Activated CD4-positive, alpha-beta T cell treated with anti-CD3 and anti-CD28 coated beads, Interleukin-2, amount 50 U/mL, for 16 hours (primary cell): ENCODE measurements around the gene PTBP1.
"Not testable (repeated sequence)": the region's sequence is repeated elsewhere in the genome, so short reads cannot be mapped to it uniquely, and the experiment has no call there.

Source experiments
- DNase-seq: peaks from one replicate; pipeline ENCODE4 v3.0.0-alpha.2; 2020

The PTBP1 gene

GRCh38 chr19:834216-834615 is 37.0 kb downstream of the PTBP1 start:
- DNase-seq, result no peak

DNA sequence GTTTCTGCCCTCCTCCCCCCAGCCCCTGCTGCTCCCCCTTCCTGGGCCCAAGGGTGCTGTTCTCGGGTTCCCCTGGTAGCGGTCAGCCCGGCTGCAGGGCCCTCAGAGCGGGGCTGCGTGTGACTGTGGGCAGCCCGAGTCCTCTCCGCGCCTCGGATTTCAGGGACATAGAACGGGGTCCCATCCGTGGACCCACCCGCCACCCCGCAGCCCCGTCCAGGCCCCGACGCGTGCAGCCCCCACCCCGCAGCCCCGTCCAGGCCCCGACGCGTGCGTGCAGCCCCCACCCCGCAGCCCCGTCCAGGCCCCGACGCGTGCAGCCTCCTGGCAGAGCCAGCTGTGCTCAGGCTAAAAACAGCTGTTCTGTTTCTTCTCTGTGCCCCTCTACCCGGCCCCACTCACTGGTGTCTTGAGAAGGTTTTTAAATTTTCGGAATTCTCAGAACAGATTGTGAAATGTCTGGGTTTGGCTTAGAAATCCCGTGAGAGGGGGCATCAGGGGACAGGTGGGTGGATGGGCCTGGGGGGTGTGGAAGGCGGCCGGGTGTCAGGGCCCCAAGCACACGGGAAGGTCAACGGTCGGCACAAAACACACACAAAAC is 38.1 kb downstream of the PTBP1 start:
- no peak for DNase-seq

DNA sequence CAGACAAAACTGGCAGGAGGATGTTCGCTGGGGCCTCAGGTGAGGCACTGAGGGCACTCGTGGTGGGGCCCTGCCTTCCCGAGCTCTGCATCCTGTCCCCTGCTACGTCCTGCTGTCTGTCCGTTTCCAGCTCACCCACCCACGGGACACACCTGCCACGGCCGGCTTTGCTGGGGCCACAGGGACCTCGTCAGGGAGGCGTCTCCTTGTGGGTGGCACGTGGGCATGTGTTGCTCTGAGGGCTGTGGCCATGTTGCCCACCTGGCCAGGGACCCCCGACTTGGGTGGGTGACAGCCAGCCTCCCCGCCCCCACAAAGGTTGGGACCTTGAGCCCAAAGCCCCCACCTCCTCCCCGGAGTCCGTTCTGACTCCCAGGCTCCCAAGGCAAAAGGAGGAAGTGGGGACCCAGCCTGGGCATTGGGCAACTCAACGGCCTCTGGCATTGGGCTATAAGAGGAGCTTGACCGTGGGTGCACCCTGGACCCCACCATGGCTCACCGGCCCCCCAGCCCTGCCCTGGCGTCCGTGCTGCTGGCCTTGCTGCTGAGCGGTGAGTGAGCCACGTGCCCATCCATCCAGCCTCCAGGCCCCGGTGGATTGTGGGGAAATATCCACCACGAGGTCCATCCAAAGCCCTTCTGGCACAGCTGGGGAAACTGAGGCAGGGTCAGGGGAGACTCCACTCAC is 43.4 kb downstream of the PTBP1 start, which contains the start of gene PRTN3:
Gene PRTN3 (plus strand): TSS at position 481 of the 688 bp plus-strand sequence. CDS start 10 bp downstream, at position 491.
- no peak for DNase-seq

DNA sequence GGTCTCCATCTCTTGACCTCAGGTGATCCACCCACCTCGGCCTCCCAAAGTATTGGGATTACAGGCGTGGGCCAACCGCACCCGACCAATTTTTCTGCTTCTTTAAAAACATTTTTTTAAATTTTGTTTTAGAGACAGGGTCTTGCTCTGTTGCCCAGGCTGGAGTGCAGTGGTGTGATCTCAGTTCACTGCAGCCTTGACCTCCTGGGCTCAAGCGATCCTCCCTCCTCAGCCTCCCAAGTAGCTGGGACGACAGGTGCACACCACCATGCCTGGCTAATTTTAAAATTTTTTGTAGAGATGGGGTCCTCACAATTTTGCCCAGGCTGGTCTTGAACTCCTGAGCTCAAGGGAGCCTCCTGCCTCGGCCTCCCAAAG is 45.5 kb downstream of the PTBP1 start:
- not testable (repeated sequence) for DNase-seq

DNA sequence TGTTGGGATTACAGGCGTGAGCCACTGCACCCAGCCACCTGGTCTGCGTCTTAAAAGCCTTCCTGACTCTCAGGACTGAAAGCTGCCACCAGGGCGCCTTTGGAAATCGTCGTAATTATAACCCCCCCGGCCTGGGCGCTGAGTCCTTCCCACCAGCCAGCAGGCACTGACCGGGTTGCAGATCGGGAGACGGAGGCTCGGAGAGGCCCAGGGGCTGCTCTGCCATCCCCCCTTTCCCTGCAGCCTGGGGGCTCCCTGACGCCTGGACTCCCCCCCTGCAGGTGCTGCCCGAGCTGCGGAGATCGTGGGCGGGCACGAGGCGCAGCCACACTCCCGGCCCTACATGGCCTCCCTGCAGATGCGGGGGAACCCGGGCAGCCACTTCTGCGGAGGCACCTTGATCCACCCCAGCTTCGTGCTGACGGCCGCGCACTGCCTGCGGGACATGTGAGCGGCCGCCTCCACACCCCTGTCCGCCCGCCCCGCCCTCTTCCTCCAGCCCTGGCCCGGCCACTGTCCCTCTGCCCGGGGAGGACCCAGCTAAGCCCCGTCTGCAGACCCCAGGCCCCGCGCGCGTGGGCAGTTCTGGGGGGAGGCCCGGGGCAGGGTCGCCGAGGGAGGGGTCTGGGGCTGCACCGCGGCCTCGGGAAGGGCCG is 46.1 kb downstream of the PTBP1 start:
- DNase-seq, result no peak

DNA sequence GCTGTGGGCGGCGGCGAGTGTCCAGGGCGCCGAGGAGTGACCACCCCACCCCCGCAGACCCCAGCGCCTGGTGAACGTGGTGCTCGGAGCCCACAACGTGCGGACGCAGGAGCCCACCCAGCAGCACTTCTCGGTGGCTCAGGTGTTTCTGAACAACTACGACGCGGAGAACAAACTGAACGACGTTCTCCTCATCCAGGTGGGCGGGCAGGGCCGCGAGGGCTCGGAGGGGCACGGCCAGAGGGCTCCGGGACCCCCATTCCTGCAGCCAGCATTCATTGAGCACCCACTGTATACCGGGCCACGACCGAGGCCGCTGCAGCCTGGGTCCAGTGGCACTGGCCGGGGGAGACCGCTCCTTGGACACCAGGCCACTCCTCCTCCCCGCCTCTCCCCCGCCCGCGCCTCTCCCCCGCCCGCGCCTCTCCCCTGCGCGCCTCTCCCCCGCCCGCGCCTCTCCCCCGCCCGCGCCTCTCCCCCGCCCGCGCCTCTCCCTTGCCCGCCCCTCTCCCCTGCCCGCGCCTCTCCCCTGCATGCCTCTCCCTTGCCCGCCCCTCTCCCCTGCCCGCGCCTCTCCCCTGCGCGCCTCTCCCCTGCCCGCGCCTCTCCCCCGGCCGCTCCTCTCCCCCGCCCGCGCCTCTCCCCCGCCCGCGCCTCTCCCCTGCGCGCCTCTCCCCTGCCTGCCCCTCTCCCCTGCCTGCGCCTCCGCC is 46.7 kb downstream of the PTBP1 start:
- DNase-seq, result no peak

- no peak for DNase-seq
Measured at GRCh38 chr19:844546-844971, 47.3 kb downstream of the PTBP1 start.

- DNase-seq, result no peak
Measured at GRCh38 chr19:845707-846521, 48.7 kb downstream of the PTBP1 start.

GRCh38 chr19:848386-848921 is 51.2 kb downstream of the PTBP1 start:
- DNase-seq, result no peak

DNA sequence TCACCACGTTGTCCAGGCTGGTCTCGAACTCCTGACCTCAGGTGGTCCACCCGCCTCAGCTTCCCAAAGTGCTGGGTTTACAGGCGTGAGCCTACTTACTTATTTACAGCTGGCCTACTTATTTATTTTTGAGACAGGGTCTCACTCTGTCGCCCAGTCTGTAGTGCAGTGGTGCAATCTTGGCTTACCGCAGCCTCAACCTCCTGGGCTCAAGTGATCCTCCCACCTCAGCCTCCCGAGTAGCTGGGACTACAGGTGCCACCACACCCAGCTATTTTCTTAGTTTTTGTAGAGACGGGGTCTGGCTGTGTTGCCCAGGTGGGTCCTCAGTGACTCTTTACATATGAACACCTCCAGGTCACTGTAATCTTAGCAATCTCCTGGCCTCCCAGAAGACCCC is 51.9 kb downstream of the PTBP1 start:
- DNase-seq, result not testable (repeated sequence)

DNA sequence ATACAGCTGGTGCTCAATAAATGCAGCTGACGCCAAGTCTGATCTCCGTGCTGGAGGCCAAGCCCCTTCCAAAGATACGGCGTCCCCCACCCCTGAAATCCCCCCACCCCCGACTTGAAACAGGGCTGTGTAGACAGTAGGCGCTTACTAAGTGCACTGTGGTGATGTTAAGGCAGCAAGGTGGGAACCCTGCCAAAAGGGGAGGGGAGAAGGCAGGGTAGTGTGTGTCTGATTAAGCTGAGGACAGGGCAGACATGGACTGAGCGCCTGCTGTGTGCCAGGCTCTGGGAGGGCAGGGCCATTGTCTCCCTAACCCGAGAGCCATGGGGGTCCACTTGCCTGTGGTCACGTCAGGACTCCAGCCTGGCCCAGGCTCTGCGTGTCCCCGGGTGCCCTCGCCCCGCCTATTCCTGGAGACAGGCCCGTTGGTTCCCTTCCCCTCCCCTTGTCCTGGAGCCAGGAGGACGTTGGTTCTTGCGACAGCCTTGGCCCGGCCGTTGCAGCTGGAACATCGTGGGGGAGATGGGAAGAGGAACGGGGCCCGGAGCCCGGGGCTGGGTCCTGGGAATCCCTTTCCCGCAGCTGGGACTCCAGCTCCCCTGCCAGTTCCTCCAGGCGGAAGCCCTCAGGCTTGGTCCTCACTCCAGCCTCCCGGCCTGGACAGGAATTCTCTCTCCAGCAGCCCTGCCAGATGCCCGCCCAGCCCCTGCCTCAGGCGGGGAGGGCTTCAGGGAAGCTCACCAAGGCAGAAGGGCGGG is 53.1 kb downstream of the PTBP1 start:
- no peak for DNase-seq

GRCh38 chr19:850979-851335 is 53.7 kb downstream of the PTBP1 start:
- no peak for DNase-seq

DNA sequence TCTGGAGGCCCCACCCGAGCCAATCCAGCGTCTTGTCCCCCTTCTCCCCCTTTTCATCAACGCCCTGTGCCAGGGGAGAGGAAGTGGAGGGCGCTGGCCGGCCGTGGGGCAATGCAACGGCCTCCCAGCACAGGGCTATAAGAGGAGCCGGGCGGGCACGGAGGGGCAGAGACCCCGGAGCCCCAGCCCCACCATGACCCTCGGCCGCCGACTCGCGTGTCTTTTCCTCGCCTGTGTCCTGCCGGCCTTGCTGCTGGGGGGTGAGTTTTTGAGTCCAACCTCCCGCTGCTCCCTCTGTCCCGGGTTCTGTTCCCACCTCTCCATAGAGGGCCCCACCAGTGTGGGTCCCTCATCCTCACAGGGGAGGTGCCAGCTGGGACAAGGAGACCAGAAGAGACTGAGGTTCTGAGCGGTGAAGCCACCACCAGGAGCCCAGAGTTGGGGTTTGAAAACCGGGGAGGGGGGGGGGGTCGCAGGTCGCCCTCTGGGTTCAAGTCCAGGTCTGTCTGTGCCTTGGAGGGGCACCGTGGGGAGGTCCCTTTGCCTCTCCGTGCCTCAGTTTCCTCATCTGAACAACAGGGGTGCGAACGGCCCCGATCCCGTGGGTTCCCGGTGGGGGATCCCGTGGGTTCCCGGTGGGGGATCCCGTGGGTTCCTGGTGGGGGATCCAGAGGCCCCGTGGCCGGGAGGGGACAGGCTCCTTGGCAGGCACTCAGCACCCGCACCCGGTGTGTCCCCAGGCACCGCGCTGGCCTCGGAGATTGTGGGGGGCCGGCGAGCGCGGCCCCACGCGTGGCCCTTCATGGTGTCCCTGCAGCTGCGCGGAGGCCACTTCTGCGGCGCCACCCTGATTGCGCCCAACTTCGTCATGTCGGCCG is 55.1 kb downstream of the PTBP1 start, which contains the start of gene ELANE:
Gene ELANE (plus strand): TSS at position 168 of the 878 bp plus-strand sequence. CDS start 26 bp downstream, at position 194.
- no peak for DNase-seq

GRCh38 chr19:853014-853585 is 55.8 kb downstream of the PTBP1 start:
- no peak for DNase-seq

DNA sequence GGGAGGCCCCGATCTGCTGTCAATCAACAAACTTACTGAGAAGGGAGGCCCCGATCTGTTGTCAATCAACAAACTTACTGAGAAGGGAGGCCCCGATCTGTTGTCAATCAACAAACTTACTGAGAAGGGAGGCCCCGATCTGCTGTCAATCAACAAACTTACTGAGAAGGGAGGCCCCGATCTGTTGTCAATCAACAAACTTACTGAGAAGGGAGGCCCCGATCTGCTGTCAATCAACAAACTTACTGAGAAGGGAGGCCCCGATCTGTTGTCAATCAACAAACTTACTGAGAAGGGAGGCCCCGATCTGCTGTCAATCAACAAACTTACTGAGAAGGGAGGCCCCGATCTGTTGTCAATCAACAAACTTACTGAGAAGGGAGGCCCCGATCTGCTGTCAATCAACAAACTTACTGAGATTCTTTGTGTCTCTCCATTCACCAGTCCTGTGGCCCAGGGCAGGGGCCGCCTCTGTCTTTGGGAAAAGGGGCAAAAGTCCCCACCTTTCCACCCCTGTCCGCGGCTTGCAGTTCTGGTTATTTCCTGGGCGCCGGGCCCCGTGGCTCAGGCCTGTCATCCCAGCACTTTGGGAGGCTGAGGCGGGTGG is 56.5 kb downstream of the PTBP1 start:
- not testable (repeated sequence) for DNase-seq

GRCh38 chr19:854549-854948 is 57.3 kb downstream of the PTBP1 start:
- DNase-seq, result no peak

- DNase-seq, result no peak
Measured at GRCh38 chr19:855142-855541, 57.9 kb downstream of the PTBP1 start.

DNA sequence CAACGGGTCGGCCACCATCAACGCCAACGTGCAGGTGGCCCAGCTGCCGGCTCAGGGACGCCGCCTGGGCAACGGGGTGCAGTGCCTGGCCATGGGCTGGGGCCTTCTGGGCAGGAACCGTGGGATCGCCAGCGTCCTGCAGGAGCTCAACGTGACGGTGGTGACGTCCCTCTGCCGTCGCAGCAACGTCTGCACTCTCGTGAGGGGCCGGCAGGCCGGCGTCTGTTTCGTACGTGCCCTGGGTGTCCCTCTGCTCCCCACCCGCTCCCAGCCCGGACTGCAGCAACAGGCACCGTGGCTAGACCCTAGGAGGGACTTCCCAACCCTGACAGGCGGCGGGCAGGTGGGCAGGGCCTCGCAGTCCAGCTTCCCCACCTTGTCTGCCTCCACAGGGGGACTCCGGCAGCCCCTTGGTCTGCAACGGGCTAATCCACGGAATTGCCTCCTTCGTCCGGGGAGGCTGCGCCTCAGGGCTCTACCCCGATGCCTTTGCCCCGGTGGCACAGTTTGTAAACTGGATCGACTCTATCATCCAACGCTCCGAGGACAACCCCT is 58.4 kb downstream of the PTBP1 start:
- no peak for DNase-seq

DNA sequence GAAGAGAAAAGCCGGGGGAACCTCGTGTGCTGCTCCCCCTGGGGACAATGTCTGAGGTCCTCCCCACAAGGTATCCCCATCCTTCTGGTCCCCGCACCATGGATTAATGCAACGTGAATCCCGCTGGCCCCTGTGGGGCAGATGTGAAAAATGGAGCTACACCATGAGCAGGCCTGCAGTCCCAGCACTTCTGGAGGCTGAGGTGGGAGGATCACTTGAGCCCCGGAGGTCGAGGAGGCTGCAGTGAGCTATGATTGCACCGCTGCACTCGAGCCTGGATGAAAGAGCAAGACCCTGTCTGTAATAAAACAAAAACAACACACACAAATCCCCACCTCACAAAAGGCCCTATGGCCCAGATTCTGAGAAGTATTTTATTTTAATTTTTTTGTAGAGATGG is 61.0 kb downstream of the PTBP1 start:
- no peak for DNase-seq
